Liver (tissue), 3 donors: ENCODE results near the gene ZNF415.

Experiments used
- CTCF ChIP-seq: fragments of 150-350 bp; IDR thresholded peaks from 2 replicates; pipeline ENCODE4 v1.5.1; 2017; ENCODE audit warnings: improper control_type of control experiment, low read depth, low read length; ENCODE audit not compliant: missing input control
- EGR1 ChIP-seq, 2 donors: IDR thresholded peaks; 2 replicates each; pipeline ENCODE4 v1.6.1; 2016 to 2018; ENCODE audit warnings: antibody characterized with exemption in 2 of 2, low read depth in 2 of 2
- FOXA1 ChIP-seq: IDR thresholded peaks from 2 replicates; pipeline ENCODE4 v1.6.1; 2016; ENCODE audit warnings: antibody characterized with exemption
- GABPA ChIP-seq, 2 donors: IDR thresholded peaks in 1 of 2; conservative IDR thresholded peaks in 1 of 2; 2 replicates each; pipeline ENCODE4 v1.6.1; 2016; ENCODE audit warnings: antibody characterized with exemption in 2 of 2, mild to moderate bottlenecking in 1 of 2, moderate library complexity in 1 of 2
- HNF4A ChIP-seq, 2 donors: conservative IDR thresholded peaks; 2 replicates each; pipeline ENCODE4 v1.6.1; 2016; ENCODE audit warnings: antibody characterized with exemption in 2 of 2, mild to moderate bottlenecking in 2 of 2
- RAD21 ChIP-seq, 2 donors: IDR thresholded peaks; 2 replicates each; pipeline ENCODE4 v1.6.1; 2016; ENCODE audit warnings: antibody characterized with exemption in 2 of 2, mild to moderate bottlenecking in 2 of 2
- REST ChIP-seq: IDR thresholded peaks from 2 replicates; pipeline ENCODE4 v1.6.1; 2016; ENCODE audit warnings: antibody characterized with exemption, mild to moderate bottlenecking
- RXRA ChIP-seq, 2 donors: IDR thresholded peaks; 2 replicates each; pipeline ENCODE4 v1.6.1; 2017 to 2018; ENCODE audit warnings: antibody characterized with exemption in 2 of 2, mild to moderate bottlenecking in 1 of 2
- ZBTB33 ChIP-seq: IDR thresholded peaks from 2 replicates; pipeline ENCODE4 v1.6.1; 2016; ENCODE audit warnings: antibody characterized with exemption
- donor health status: healthy.
- donor health status: healthy.

GRCh38 chr19:53131085-53131590 is 1.6 kb downstream of the ZNF415 start:
- TF ChIP-seq RXRA (IDR thresholded peaks at IDR 0.05) (no peak), FOXA1 (no peak), CTCF (no peak), HNF4A (conservative IDR thresholded peaks at IDR 0.05) (no peak), RAD21 (IDR thresholded peaks at IDR 0.05) (no peak), REST (no peak), ZBTB33 (no peak), GABPA (IDR thresholded peaks at IDR 0.05 in 1 of 2, conservative IDR thresholded peaks at IDR 0.05 in 1 of 2) (no peak), EGR1 (IDR thresholded peaks at IDR 0.05; ENCODE audit: low read depth in 2 of 2) (no peak)
